ENCODE measurements around the gene RFTN1. TPM values are rescaled to one million over a fixed set of nuclear protein-coding genes. Genes with fewer than 3 reads are reported as not detected.

Gene RFTN1
- total and polyA plus RNA-seq, 10 of the 15 experiments (the other 5 are each of a cell fraction or from before 2014, with no cell fraction given) = 20.6 to 213 (median 147) TPM

DNA sequence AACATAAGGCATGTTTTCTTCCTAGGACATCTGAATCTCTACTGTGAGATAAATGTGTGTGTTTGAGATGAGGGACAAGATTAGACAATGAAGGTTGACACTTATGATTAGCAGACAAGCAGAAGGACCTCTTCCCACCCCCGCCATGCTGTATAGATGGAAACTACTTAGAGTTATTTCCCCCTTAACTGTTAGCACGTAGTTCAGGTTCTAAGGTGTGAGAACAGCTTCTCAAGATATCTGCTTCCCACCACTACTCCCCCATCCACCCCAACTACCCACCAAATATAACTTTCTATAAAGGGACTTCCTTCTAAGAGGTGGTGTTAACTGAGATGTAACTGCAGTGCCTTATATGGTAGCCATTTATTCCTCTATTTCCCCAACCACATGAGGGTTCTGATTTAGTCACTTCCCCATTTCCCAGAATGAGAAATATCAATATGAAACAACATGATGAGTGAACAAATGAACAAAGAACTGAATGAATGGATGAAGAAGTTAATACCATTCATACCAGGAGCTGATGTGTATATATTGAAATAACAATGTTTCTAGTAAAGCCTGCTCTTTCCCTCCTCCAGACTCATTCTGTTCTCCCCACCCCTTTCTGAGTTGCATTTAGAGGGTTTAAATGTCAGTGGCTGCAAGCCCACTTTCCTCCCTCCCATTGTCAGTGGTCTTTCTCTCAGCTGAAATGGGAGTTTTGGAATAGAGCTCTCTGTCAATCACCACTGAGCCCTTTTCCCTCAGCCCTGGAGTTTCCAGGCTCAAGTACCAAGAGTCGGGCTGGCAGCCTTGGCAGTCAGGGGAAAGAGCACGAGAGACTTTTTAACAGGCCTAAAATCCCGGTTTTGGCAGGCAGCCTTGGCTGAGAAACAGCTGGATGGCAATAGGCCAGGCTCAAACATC lies 7.7 kb upstream of the RFTN1 start (continued):
- TF ChIP-seq TCF3 (IDR thresholded peaks at IDR 0.05; ENCODE audit: borderline replicate concordance, insufficient read depth, low read depth, low read length) (no peak), RAD51 (IDR thresholded peaks at IDR 0.05) (no peak), MTA3 (IDR thresholded peaks at IDR 0.05; ENCODE audit: borderline replicate concordance, low read length) (no peak), POU2F2 (IDR thresholded peaks at IDR 0.05; ENCODE audit: borderline replicate concordance, low read depth, low read length) (peak; percentile 10; the same call in 1 of the 3 replicates), PAX8 (IDR thresholded peaks at IDR 0.05) (no peak), NR2F1 (conservative IDR thresholded peaks at IDR 0.05) (0 out of 2 replicates have a peak, but pooled peaks have one; percentile 33), NR2C1 (IDR thresholded peaks at IDR 0.05) (no peak), JUNB (IDR thresholded peaks at IDR 0.05) (peak; percentile 96), KLF5 (IDR thresholded peaks at IDR 0.05; ENCODE audit: partially characterized antibody) (no peak), YBX1 (IDR thresholded peaks at IDR 0.05) (no peak), MEF2A (IDR thresholded peaks at IDR 0.05; ENCODE audit: insufficient read depth, low read depth, low read length) (peak; percentile 98), EZH2 (IDR thresholded peaks at IDR 0.05; ENCODE audit: borderline replicate concordance, control insufficient read depth, low read depth, low read length) (no peak), SIX5 (IDR thresholded peaks at IDR 0.05; ENCODE audit: low read depth, low read length, severe bottlenecking) (no peak), MYC (IDR thresholded peaks at IDR 0.05; ENCODE audit: insufficient read depth, insufficient read length, insufficient replicate concordance, low read length, severe bottlenecking) (no peak), BACH1 (IDR thresholded peaks at IDR 0.05; ENCODE audit: borderline replicate concordance) (no peak), BCLAF1 (IDR thresholded peaks at IDR 0.05) (no peak)
- TF ChIP-seq, protein P1, sequence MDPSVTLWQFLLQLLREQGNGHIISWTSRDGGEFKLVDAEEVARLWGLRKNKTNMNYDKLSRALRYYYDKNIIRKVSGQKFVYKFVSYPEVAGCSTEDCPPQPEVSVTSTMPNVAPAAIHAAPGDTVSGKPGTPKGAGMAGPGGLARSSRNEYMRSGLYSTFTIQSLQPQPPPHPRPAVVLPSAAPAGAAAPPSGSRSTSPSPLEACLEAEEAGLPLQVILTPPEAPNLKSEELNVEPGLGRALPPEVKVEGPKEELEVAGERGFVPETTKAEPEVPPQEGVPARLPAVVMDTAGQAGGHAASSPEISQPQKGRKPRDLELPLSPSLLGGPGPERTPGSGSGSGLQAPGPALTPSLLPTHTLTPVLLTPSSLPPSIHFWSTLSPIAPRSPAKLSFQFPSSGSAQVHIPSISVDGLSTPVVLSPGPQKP (IDR thresholded peaks at IDR 0.05; ENCODE audit: low read depth, low read length) = no peak
- TF ChIP-seq, protein P2, sequence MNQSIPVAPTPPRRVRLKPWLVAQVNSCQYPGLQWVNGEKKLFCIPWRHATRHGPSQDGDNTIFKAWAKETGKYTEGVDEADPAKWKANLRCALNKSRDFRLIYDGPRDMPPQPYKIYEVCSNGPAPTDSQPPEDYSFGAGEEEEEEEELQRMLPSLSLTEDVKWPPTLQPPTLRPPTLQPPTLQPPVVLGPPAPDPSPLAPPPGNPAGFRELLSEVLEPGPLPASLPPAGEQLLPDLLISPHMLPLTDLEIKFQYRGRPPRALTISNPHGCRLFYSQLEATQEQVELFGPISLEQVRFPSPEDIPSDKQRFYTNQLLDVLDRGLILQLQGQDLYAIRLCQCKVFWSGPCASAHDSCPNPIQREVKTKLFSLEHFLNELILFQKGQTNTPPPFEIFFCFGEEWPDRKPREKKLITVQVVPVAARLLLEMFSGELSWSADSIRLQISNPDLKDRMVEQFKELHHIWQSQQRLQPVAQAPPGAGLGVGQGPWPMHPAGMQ (IDR thresholded peaks at IDR 0.05; ENCODE audit: borderline replicate concordance) = no peak
- TF ChIP-seq, protein P3, sequence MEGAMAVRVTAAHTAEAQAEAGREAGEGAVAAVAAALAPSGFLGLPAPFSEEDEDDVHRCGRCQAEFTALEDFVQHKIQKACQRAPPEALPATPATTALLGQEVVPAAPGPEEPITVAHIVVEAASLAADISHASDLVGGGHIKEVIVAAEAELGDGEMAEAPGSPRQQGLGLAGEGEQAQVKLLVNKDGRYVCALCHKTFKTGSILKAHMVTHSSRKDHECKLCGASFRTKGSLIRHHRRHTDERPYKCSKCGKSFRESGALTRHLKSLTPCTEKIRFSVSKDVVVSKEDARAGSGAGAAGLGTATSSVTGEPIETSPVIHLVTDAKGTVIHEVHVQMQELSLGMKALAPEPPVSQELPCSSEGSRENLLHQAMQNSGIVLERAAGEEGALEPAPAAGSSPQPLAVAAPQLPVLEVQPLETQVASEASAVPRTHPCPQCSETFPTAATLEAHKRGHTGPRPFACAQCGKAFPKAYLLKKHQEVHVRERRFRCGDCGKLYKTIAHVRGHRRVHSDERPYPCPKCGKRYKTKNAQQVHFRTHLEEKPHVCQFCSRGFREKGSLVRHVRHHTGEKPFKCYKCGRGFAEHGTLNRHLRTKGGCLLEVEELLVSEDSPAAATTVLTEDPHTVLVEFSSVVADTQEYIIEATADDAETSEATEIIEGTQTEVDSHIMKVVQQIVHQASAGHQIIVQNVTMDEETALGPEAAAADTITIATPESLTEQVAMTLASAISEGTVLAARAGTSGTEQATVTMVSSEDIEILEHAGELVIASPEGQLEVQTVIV (IDR thresholded peaks at IDR 0.05; ENCODE audit: borderline replicate concordance, partially characterized antibody) = no peak
- TF ChIP-seq, protein P4, sequence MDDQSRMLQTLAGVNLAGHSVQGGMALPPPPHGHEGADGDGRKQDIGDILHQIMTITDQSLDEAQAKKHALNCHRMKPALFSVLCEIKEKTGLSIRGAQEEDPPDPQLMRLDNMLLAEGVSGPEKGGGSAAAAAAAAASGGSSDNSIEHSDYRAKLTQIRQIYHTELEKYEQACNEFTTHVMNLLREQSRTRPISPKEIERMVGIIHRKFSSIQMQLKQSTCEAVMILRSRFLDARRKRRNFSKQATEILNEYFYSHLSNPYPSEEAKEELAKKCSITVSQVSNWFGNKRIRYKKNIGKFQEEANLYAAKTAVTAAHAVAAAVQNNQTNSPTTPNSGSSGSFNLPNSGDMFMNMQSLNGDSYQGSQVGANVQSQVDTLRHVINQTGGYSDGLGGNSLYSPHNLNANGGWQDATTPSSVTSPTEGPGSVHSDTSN (IDR thresholded peaks at IDR 0.05; ENCODE audit: insufficient replicate concordance, low read depth, low read length) = peak; percentile 10
